ENCODE measurements around the gene LTF.
"Not testable (repeated sequence)": the region's sequence is repeated elsewhere in the genome, so short reads cannot be mapped to it uniquely, and the experiment has no call there.

LTF gene

DNA sequence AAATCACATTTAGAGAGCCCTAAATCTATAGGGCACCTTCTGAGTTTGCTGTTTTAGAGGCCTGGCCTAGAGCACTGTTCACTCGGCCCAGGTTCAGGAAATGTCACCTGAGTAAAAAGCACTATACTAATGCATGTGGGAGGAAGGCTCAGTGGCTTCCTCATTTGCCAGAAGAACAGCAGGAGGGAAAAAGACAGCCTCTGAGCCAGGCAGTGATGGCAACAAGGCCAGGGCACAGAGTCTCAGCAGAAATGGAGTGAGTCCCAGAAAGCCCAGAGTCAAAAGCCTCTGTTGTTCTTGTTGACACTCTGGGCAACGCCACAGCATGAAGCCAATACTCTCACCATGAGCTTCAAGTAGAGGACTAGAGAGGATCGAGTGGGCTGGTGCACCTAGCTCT is 25.9 kb downstream of the LTF start:
- H3K36me3 Mint-ChIP-seq (ENCODE audit: insufficient read depth): peaks cover 8% of the 10 kb centered on the region
- ATAC-seq (replicated peaks; ENCODE audit: extremely low read depth, poor library complexity, severe bottlenecking) (no peak), DNase-seq (ENCODE audit: low spot score in 2 of 2) (no peak)
- H3K27ac Mint-ChIP-seq (ENCODE audit: low read depth): no peak overlapping the region
- no peaks in the 10 kb centered on the region for H3K9me3 Mint-ChIP-seq
- H3K27me3 Mint-ChIP-seq: no peaks in the 10 kb centered on the region
- peaks cover 20% of the 10 kb centered on the region for H3K4me1 Mint-ChIP-seq
- H3K4me3 Mint-ChIP-seq: no peak overlapping the region

DNA sequence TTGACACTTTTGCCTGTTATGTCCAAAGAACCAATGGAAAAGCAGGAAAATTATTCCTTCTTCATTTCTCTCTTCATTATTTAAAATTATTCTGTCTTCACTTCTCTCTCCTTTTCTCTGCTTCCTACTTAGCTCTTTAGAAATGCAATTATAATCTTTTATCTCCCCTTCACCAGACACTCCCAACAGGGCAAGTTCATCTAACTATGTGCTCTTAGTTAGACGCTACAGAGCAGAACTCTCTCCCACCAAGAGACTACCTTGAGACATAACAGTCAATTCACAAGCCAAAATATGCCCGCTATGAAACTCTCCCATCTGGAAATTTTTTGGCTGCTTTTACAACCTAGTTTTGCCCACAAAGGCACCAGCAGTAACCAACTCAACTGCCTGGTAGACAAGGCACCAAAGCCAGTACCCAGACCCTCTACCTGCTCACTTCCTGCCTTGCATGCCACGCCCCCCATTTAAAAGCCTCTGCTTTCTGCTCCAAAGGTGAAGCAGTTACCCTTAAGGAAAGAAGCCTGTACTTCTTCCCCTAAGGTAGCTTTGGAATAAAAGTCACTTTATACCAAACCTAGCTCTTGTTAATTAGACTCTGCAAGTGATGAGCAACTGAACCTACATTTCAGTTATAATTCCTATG is 29.5 kb downstream of the LTF start:
- no peaks in the 10 kb centered on the region for H3K27me3 Mint-ChIP-seq
- ATAC-seq (replicated peaks; ENCODE audit: extremely low read depth, poor library complexity, severe bottlenecking) (no peak), DNase-seq (ENCODE audit: low spot score in 2 of 2) (no peak)
- no peak overlapping the region for H3K27ac Mint-ChIP-seq (ENCODE audit: low read depth)
- H3K4me3 Mint-ChIP-seq: no peak overlapping the region
- peaks cover 13% of the 10 kb centered on the region for H3K9me3 Mint-ChIP-seq
- H3K4me1 Mint-ChIP-seq: peaks cover 7% of the 10 kb centered on the region
- H3K36me3 Mint-ChIP-seq (ENCODE audit: insufficient read depth): no peaks in the 10 kb centered on the region

DNA sequence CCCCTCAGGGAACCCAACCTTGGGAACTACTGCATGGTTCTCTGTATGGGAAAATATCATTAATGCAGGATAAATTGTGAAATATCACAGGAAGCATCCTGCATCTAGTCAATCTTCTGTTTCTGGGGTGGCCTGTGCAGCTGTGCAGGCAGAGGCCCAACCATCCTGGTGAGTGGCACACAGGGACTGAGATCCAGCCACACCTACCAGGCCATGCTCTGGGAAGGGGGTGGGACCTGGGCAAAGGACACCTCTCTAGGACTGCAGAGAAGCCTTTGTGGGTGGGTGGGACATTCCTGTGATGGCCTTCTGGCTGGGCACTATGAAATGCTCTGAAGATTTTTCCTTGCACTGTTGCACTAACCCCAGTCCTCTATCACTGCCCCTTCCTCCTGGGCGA is 30.9 kb downstream of the LTF start:
- DNase-seq (ENCODE audit: low spot score in 2 of 2): no peak
- ATAC-seq (replicated peaks; ENCODE audit: extremely low read depth, poor library complexity, severe bottlenecking): no peak
- Mint-ChIP-seq H3K27ac (ENCODE audit: low read depth) (no peak overlapping the region), H3K36me3 (ENCODE audit: insufficient read depth) (no peaks in the 10 kb centered on the region), H3K27me3 (no peaks in the 10 kb centered on the region), H3K4me1 (peaks cover 7% of the 10 kb centered on the region), H3K4me3 (no peak overlapping the region), H3K9me3 (peaks cover 13% of the 10 kb centered on the region)

DNA sequence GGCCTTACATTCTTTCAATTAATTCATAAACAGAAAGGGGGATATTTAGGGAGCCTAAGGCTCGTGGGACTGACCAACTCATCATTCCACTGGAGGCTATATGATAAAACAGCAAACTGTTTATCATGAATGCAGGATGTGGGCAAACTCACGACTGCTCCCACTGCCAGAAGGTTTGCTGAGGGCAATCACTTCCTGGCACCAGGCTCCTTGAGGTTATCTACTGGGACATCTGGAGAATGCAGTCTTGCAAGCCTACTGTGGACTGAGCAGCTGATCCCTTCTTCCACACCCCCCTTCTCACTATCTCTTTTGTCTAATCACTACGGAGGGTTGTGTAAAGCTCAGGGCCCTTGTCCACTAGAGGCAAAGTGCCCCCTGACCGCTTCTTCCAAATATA is 31.6 kb downstream of the LTF start:
- H3K4me1 Mint-ChIP-seq, H3K27me3 Mint-ChIP-seq: not testable (repeated sequence)

DNA sequence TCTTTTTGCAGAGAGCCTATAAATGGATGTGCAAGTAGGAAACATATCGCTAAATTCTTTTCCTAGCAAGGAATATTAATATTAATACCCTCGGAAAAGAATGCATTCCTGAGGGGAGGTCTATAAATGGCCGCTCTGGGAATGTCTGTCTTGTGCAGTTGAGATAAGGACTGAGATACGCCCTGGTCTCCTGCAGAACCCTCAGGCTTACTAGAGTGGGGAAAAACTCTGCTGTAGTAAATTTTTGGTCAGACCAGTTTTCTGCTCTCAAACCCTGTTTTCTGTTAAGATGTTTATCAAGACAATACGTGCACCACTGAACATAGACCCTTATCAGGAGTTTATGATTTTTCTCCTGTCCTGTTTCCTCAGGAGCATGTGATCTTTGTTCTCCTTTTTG is 32.8 kb downstream of the LTF start:
- not testable (repeated sequence) for H3K4me1 Mint-ChIP-seq; H3K4me3 Mint-ChIP-seq; H3K27me3 Mint-ChIP-seq; H3K27ac Mint-ChIP-seq (ENCODE audit: low read depth); DNase-seq (ENCODE audit: low spot score in 2 of 2); ATAC-seq (replicated peaks; ENCODE audit: extremely low read depth, poor library complexity, severe bottlenecking); H3K36me3 Mint-ChIP-seq (ENCODE audit: insufficient read depth)
- H3K9me3 Mint-ChIP-seq: peaks cover 13% of the 10 kb centered on the region

More for the DNA sequence above, 31.6 kb downstream of the LTF start:
- not testable (repeated sequence) for DNase-seq (ENCODE audit: low spot score in 2 of 2); ATAC-seq (replicated peaks; ENCODE audit: extremely low read depth, poor library complexity, severe bottlenecking); H3K36me3 Mint-ChIP-seq (ENCODE audit: insufficient read depth); H3K27ac Mint-ChIP-seq (ENCODE audit: low read depth); H3K4me3 Mint-ChIP-seq
- peaks cover 13% of the 10 kb centered on the region for H3K9me3 Mint-ChIP-seq

GRCh38 chr3:46430879-46431278 is 33.8 kb downstream of the LTF start:
- Mint-ChIP-seq H3K4me1 (peaks cover 19% of the 10 kb centered on the region), H3K9me3 (peaks cover 13% of the 10 kb centered on the region)
- H3K36me3 Mint-ChIP-seq (ENCODE audit: insufficient read depth); H3K27me3 Mint-ChIP-seq; DNase-seq (ENCODE audit: low spot score in 2 of 2); ATAC-seq (replicated peaks; ENCODE audit: extremely low read depth, poor library complexity, severe bottlenecking); H3K4me3 Mint-ChIP-seq; H3K27ac Mint-ChIP-seq (ENCODE audit: low read depth): not testable (repeated sequence)

DNA sequence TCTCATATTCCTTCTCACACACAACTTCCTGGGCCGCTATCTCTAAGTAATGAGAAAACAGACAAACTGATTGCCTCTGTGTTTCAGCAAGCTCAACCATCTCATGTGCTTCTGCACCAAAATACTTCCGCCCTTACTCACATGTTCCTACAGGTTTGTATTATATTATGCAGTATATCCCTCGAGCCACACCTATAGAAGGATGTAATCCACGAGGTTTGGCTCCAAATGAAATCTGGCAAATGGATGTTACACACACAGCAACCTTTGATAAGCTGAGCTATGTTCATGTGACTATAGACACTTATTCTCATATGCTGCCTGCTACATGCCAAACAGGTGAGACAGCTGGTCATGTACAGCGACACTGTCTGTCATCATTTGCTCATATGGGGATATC is 35.0 kb downstream of the LTF start:
- H3K4me1 Mint-ChIP-seq: peaks cover 20% of the 10 kb centered on the region
- no peak overlapping the region for H3K4me3 Mint-ChIP-seq
- no peaks in the 10 kb centered on the region for H3K36me3 Mint-ChIP-seq (ENCODE audit: insufficient read depth)
- ATAC-seq (replicated peaks; ENCODE audit: extremely low read depth, poor library complexity, severe bottlenecking) (no peak), DNase-seq (ENCODE audit: low spot score in 2 of 2) (no peak)
- H3K27ac Mint-ChIP-seq (ENCODE audit: low read depth): no peak overlapping the region
- H3K27me3 Mint-ChIP-seq: no peaks in the 10 kb centered on the region
- peaks cover 13% of the 10 kb centered on the region for H3K9me3 Mint-ChIP-seq

- H3K9me3 Mint-ChIP-seq: peaks cover 13% of the 10 kb centered on the region
- no peaks in the 10 kb centered on the region for H3K27me3 Mint-ChIP-seq
- ATAC-seq (replicated peaks; ENCODE audit: extremely low read depth, poor library complexity, severe bottlenecking) (no peak), DNase-seq (ENCODE audit: low spot score in 2 of 2) (no peak)
- H3K27ac Mint-ChIP-seq (ENCODE audit: low read depth): no peak overlapping the region
- H3K36me3 Mint-ChIP-seq (ENCODE audit: insufficient read depth): no peaks in the 10 kb centered on the region
- no peak overlapping the region for H3K4me3 Mint-ChIP-seq
- H3K4me1 Mint-ChIP-seq: peaks cover 20% of the 10 kb centered on the region
Observed at GRCh38 chr3:46429250-46429649, 35.5 kb downstream of the LTF start.

GRCh38 chr3:46427916-46428833 is 36.5 kb downstream of the LTF start:
- H3K36me3 Mint-ChIP-seq (ENCODE audit: insufficient read depth): no peaks in the 10 kb centered on the region
- peaks cover 13% of the 10 kb centered on the region for H3K9me3 Mint-ChIP-seq
- ATAC-seq (replicated peaks; ENCODE audit: extremely low read depth, poor library complexity, severe bottlenecking) (no peak), DNase-seq (ENCODE audit: low spot score in 2 of 2) (no peak)
- H3K4me3 Mint-ChIP-seq: no peak overlapping the region
- H3K27ac Mint-ChIP-seq (ENCODE audit: low read depth): no peak overlapping the region
- peaks cover 16% of the 10 kb centered on the region for H3K4me1 Mint-ChIP-seq
- H3K27me3 Mint-ChIP-seq: no peaks in the 10 kb centered on the region

- not testable (repeated sequence) for H3K27ac Mint-ChIP-seq (ENCODE audit: low read depth); DNase-seq (ENCODE audit: low spot score in 2 of 2); H3K36me3 Mint-ChIP-seq (ENCODE audit: insufficient read depth); H3K27me3 Mint-ChIP-seq; H3K4me3 Mint-ChIP-seq; ATAC-seq (replicated peaks; ENCODE audit: extremely low read depth, poor library complexity, severe bottlenecking)
- Mint-ChIP-seq H3K9me3 (peaks cover 10% of the 10 kb centered on the region), H3K4me1 (peaks cover 12% of the 10 kb centered on the region)
Observed at GRCh38 chr3:46427404-46427803, 37.3 kb downstream of the LTF start.

GRCh38 chr3:46426476-46426875 is 38.2 kb downstream of the LTF start:
- H3K36me3 Mint-ChIP-seq (ENCODE audit: insufficient read depth); H3K27me3 Mint-ChIP-seq; ATAC-seq (replicated peaks; ENCODE audit: extremely low read depth, poor library complexity, severe bottlenecking); H3K4me3 Mint-ChIP-seq; H3K9me3 Mint-ChIP-seq; H3K27ac Mint-ChIP-seq (ENCODE audit: low read depth); DNase-seq (ENCODE audit: low spot score in 2 of 2): not testable (repeated sequence)
- peaks cover 12% of the 10 kb centered on the region for H3K4me1 Mint-ChIP-seq

GRCh38 chr3:46423588-46423987 is 41.1 kb downstream of the LTF start:
- H3K9me3 Mint-ChIP-seq: no peaks in the 10 kb centered on the region
- H3K36me3 Mint-ChIP-seq (ENCODE audit: insufficient read depth): peaks cover 2% of the 10 kb centered on the region
- H3K27ac Mint-ChIP-seq (ENCODE audit: low read depth): no peak overlapping the region
- H3K4me1 Mint-ChIP-seq: peaks cover 12% of the 10 kb centered on the region
- no peaks in the 10 kb centered on the region for H3K27me3 Mint-ChIP-seq
- DNase-seq (ENCODE audit: low spot score in 2 of 2) (no peak), ATAC-seq (replicated peaks; ENCODE audit: extremely low read depth, poor library complexity, severe bottlenecking) (no peak)
- H3K4me3 Mint-ChIP-seq: no peak overlapping the region

GRCh38 chr3:46422617-46423016 is 42.1 kb downstream of the LTF start:
- H3K4me1 Mint-ChIP-seq: peaks cover 12% of the 10 kb centered on the region
- H3K4me3 Mint-ChIP-seq: no peak overlapping the region
- ATAC-seq (replicated peaks; ENCODE audit: extremely low read depth, poor library complexity, severe bottlenecking) (no peak), DNase-seq (ENCODE audit: low spot score in 2 of 2) (no peak)
- no peaks in the 10 kb centered on the region for H3K9me3 Mint-ChIP-seq
- H3K36me3 Mint-ChIP-seq (ENCODE audit: insufficient read depth): peaks cover 2% of the 10 kb centered on the region
- no peaks in the 10 kb centered on the region for H3K27me3 Mint-ChIP-seq
- no peak overlapping the region for H3K27ac Mint-ChIP-seq (ENCODE audit: low read depth)
